Esophagus (tissue), 2 donors: ENCODE data around the gene SOBP. TPM values are rescaled to one million over a fixed set of nuclear protein-coding genes. Genes with fewer than 3 reads are reported as not detected.

Source experiments
- H3K27ac ChIP-seq, 2 donors: one replicate each; pipeline ENCODE4 v1.5.1; 2013; ENCODE audit warnings: low read depth in 2 of 2, mild to moderate bottlenecking in 2 of 2, inconsistent platforms in 1 of 2, low read length in 1 of 2, moderate library complexity in 1 of 2
- H3K27me3 ChIP-seq, 2 donors: one replicate each; pipeline ENCODE4 v1.6.1; 2013; ENCODE audit warnings: low read length in 2 of 2, control low read depth in 1 of 2, mild to moderate bottlenecking in 1 of 2; ENCODE audit not compliant: insufficient read depth in 2 of 2, control insufficient read depth in 1 of 2
- H3K36me3 ChIP-seq, 2 donors: one replicate each; pipeline ENCODE4 v1.6.1; 2013; ENCODE audit warnings: low read length in 1 of 2; ENCODE audit not compliant: control insufficient read depth in 2 of 2, insufficient read depth in 2 of 2
- H3K4me1 ChIP-seq, 2 donors: one replicate each; pipeline ENCODE4 v1.6.1; 2013; ENCODE audit warnings: low read length in 1 of 2; ENCODE audit not compliant: control insufficient read depth in 2 of 2, insufficient read depth in 2 of 2
- H3K4me3 ChIP-seq, 2 donors: one replicate each; pipeline ENCODE4 v1.5.1; 2013; ENCODE audit warnings: low read length in 2 of 2, mild to moderate bottlenecking in 2 of 2, low read depth in 1 of 2, moderate library complexity in 1 of 2
- H3K9me3 ChIP-seq, 2 donors: one replicate each; pipeline ENCODE4 v1.6.1; 2013; ENCODE audit warnings: mild to moderate bottlenecking in 2 of 2, low read depth in 1 of 2, low read length in 1 of 2, moderate library complexity in 1 of 2; ENCODE audit not compliant: control insufficient read depth in 2 of 2, insufficient read depth in 1 of 2
- WGBS, 2 donors: extraction: QIAGEN DNeasy Blood & Tissue Kit; methylation state at CpG; one replicate each; pipeline ENCODE4 v1.1.7; 2013; 5-methylcytosine and 5-hydroxymethylcytosine counted together
- polyA plus RNA-seq, 2 donors: library from polyadenylated mRNA; stranded (reverse); fragments of 200-250 nt; gene quantifications; one replicate each; pipeline ENCODE4 v1.2.3, GENCODE V29; 2013
- donor health status: healthy with polysubstance abuse.
- donor health status: Bipolar disorder and iron deficiency.

The SOBP gene
- polyA plus RNA-seq, 2 donors: 0.59 to 0.84 TPM

DNA sequence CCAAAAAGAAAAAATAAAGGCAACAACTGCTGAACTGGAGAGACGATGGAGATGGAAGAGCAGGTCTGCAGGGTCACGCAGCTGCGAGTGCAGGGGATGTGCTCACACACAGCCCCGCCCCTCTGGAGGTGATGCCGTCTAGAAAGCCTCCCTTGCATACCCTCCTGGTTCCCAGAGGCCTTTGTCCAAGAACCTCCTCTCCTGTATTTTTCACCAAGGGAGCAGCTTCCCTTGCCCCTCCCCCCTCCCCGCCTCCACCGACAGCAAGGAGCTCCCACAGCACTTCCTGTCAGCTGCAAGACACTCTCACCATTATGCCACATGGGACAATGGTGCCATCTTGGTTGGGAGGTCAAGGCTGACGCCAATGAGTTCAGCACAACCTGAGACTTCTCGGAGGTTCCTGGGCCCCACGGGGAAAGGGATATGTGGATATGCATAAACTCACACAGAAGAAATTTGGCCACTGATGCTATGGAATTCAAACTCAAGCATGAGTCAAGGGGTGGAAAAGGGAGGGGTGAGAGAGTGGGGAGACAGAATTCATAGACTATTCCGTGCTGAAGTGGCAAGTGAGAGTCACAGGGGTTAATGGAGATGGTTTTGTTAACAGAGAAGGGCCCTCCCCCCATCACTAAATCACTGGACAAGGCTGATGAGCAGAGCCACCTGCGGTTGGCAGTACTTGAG is 201.3 kb downstream of the SOBP start:
- peaks cover 0 to 3% of the 10 kb centered on the region in 2 donors for H3K27me3 ChIP-seq
- H3K27ac ChIP-seq: no peak overlapping the region
- no peak overlapping the region for H3K4me3 ChIP-seq
- WGBS, 2 donors: 53 to 58% methylated on average over 12 of the region's 12 CpGs
- no peaks in the 10 kb centered on the region for H3K36me3 ChIP-seq
- H3K9me3 ChIP-seq: peaks cover 0 to 3% of the 10 kb centered on the region in 2 donors
- peaks cover 0 to 3% of the 10 kb centered on the region in 2 donors for H3K4me1 ChIP-seq

DNA sequence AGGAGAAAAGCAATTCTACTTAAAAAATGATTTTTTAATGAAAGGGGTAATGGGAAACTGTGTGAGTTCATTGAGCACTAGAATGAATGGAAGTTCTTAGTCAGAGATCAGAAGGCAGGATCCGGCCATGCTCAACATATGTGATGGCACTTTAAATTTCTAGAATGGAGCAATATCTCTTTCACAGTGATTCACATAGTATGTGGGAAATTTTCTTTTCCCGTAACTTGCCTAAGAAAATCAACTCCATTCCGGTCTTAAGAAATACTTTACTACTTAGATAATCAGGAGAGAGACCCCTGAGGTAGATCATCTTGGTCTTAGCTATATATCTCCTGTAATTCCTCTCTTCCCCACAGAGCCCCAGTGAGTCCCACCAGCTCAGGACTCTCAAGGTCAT is 202.4 kb downstream of the SOBP start:
- Histone ChIP-seq H3K4me3 (no peak overlapping the region), H3K27ac (no peak overlapping the region), H3K27me3 (peaks cover 0 to 3% of the 10 kb centered on the region in 2 donors), H3K36me3 (no peaks in the 10 kb centered on the region), H3K9me3 (peaks cover 0 to 3% of the 10 kb centered on the region in 2 donors), H3K4me1 (peaks cover 0 to 3% of the 10 kb centered on the region in 2 donors)
- 87% methylated on average over 3 of the region's 3 CpGs for WGBS, 2 donors

DNA sequence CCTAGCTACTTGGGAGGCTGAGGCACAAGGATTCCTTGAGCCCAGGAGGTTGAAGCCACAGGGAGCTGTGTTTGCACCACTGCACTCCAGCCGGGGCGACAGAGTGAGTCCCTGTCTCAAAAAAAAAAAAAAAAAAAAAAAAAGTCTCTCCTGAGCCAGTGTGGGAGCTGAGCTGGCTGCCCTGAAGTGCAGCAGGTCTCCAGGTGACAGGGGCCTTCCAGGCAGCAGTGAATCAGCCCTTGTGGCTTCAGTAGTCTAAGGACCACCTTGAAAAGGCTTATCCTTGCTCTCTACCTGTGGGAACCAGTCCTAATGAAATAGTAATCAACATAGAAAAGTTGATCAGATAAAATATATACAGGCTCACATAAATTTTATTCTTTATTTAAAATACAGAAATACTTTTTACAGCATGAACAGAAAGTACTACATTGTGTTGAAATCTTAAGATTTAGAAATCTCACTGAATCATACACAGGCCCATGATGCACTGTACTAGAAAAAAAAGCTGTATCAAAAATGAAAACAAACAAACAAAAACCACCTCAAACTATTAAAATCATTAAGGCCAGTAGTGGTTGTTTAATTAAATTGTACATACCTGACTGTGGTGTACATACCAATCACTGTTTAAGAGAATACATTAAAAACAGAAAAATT is 205.3 kb downstream of the SOBP start:
- WGBS, 2 donors: 94 to 95% methylated on average over 2 of the region's 2 CpGs
- Histone ChIP-seq H3K36me3 (no peaks in the 10 kb centered on the region), H3K4me1 (peaks cover 0 to 3% of the 10 kb centered on the region in 2 donors), H3K4me3 (no peak overlapping the region), H3K27me3 (peaks cover 0 to 3% of the 10 kb centered on the region in 2 donors), H3K9me3 (peaks cover 0 to 3% of the 10 kb centered on the region in 2 donors), H3K27ac (no peak overlapping the region)

DNA sequence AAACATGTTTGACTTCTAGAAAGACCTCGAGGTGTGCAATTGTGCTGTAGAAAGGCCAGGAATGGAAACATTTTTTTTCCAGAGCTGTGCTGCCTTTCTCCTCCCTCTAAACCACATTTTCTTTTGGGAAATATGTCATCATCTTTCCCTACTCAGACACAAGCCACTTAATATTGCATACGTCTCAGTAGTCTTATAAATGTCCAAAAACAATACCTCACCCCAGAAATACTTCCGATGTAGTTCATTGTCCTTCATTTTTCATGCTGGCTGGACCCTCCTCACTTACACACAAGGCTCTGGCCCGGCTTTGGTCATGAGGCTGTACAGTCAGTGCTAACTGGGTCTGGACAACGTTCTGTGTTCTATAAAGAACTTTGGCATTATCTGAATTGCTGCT is 207.8 kb downstream of the SOBP start:
- H3K4me1 ChIP-seq: no peaks in the 10 kb centered on the region
- H3K36me3 ChIP-seq: no peaks in the 10 kb centered on the region
- H3K4me3 ChIP-seq: no peak overlapping the region
- H3K27me3 ChIP-seq: peaks cover 0 to under 1% of the 10 kb centered on the region in 2 donors
- peaks cover 0 to 3% of the 10 kb centered on the region in 2 donors for H3K9me3 ChIP-seq
- 53 to 65% methylated on average over 5 of the region's 5 CpGs for WGBS, 2 donors
- H3K27ac ChIP-seq: no peak overlapping the region

DNA sequence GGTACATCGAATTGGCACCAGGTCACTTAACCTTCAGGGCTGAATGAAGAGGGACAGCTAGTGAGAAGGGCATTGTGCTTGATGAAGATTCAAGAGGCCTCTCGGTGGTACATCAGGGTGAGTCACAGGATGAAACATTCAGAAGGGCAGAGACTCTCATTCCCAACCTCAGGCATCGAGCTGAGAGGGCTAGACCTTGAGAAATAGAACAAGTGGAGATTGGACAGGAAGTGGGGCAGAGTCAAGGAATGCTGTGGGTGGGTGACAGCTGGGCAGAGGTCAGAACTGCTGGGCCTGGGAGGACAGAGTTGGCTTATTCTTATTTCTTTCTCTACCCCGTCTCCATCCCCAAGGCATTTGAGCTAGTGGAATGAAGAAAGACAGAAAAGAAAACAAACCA is 208.2 kb downstream of the SOBP start:
- 73 to 77% methylated on average over 4 of the region's 4 CpGs for WGBS, 2 donors
- H3K4me3 ChIP-seq: no peak overlapping the region
- H3K9me3 ChIP-seq: peaks cover 0 to 3% of the 10 kb centered on the region in 2 donors
- no peaks in the 10 kb centered on the region for H3K36me3 ChIP-seq
- no peak overlapping the region for H3K27ac ChIP-seq
- no peaks in the 10 kb centered on the region for H3K4me1 ChIP-seq
- H3K27me3 ChIP-seq: no peaks in the 10 kb centered on the region

DNA sequence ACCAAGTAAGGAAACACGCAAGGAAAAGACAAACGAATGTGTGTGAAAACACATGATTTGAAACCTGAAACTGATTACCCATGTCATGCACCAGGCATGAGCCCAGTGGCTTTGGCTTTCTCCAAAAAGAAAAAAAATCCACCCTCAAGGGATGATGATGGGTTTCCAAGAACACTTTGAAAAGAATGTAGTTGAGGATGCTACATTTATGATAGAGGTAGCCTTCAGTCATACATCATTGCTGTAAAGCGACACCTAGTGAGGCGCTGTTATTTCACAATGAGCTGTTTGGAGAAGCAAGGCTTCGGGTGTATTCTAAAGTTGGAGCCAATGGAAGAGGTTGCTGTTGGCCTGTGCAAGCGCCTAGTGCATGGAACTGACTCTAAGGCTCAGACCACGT is 209.3 kb downstream of the SOBP start:
- Histone ChIP-seq H3K4me1 (no peaks in the 10 kb centered on the region), H3K4me3 (no peak overlapping the region), H3K27me3 (no peaks in the 10 kb centered on the region), H3K36me3 (no peaks in the 10 kb centered on the region), H3K27ac (no peak overlapping the region), H3K9me3 (peaks cover 0 to 2% of the 10 kb centered on the region in 2 donors)
- 71 to 78% methylated on average over 7 of the region's 7 CpGs for WGBS, 2 donors

DNA sequence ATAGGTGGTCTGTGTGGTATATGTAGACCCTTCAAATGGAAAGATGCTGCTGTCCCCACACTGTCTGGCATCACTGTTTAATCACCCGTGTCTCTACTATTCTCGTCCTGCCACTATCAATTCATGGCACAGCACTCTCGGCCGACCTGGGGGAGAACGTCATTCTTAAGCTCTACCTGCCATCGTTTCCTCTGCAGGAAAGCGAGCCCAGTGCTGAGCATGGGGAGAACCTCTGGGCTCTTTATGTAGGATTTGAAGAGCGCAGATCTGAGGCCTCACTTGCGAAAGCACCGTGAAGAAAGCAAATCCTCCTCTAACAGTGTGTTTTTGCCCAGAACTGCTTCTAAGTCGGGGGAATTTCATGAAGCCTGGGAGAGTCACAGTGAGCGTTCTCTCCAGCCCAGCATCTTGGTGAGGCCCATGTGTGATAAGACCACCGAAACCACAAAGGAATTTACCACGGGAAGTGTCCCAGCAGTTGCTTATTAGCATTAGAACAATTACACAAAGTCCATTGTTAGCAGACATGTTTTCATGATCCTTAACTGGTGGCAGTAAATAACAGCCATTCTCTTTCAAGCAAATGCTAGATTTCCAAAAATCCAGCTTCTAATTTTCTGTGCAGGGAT is 209.9 kb downstream of the SOBP start:
- H3K27me3 ChIP-seq: no peaks in the 10 kb centered on the region
- 74 to 81% methylated on average over 14 of the region's 14 CpGs for WGBS, 2 donors
- H3K36me3 ChIP-seq: no peaks in the 10 kb centered on the region
- no peak overlapping the region for H3K27ac ChIP-seq
- H3K4me1 ChIP-seq: no peaks in the 10 kb centered on the region
- no peaks in the 10 kb centered on the region for H3K9me3 ChIP-seq
- no peak overlapping the region for H3K4me3 ChIP-seq

DNA sequence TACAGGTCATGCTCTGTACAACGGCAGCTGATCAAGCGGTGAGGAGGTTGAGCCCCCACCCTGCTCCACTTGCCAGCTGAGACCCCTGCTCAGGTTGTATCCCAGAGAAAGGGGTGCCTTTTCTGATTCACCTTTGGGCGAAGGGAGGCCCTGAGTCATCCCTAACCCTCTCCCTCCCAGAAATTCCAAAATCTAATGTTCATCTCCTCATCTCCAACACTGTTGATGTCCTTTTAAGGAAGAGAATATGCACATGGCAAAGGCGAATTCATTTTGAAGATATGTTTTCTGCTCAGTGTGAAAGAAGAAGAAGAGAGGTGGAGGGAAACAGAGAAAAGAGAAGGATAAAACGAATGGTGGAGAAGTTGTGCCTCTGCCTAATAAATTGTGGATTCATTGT is 213.7 kb downstream of the SOBP start:
- no peaks in the 10 kb centered on the region for H3K27me3 ChIP-seq
- 87 to 89% methylated on average over 5 of the region's 5 CpGs for WGBS, 2 donors
- H3K27ac ChIP-seq: no peak overlapping the region
- no peaks in the 10 kb centered on the region for H3K9me3 ChIP-seq
- H3K36me3 ChIP-seq: no peaks in the 10 kb centered on the region
- no peak overlapping the region for H3K4me3 ChIP-seq
- no peaks in the 10 kb centered on the region for H3K4me1 ChIP-seq

DNA sequence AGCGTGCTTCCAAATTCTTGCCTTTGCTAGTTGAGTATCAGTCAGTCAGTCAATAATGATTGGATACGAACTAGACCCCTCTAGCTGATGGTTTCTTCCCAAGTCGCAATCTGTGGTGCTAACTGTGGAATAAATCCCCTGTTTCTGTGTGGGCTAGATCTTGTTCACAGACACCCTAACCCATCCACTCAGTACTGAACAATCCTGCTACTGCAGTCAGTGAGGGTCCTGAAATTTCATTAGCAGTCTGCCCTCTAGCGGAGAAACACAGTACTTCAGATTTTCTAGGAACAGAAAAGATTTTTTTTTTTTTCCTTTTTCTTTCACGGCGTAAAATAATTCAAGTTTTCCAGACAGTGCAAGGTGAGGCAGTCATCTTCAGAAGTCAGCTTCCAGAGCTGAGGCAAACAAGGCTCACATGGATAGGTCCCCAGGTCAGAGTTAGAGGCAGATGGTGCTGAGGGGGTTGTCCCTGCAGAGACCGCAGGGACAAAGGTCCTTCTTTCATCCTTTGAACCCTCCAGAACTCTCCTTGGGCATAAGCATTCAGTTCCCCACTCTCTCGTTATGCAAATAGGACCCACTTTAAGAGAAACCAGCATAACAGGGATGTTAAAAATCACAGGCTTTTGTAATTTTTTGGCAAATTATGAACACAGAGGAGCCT is 214.6 kb downstream of the SOBP start:
- H3K36me3 ChIP-seq: no peaks in the 10 kb centered on the region
- H3K27me3 ChIP-seq: no peaks in the 10 kb centered on the region
- no peak overlapping the region for H3K27ac ChIP-seq
- no peaks in the 10 kb centered on the region for H3K9me3 ChIP-seq
- H3K4me1 ChIP-seq: no peaks in the 10 kb centered on the region
- H3K4me3 ChIP-seq: no peak overlapping the region
- WGBS, 2 donors: 37 to 39% methylated on average over 8 of the region's 8 CpGs
